ENCODE measurements around the gene EPM2A. TPM values are rescaled to one million over a fixed set of nuclear protein-coding genes. Genes with fewer than 3 reads are reported as not detected.

Gene EPM2A
- total and polyA plus RNA-seq, 2 experiments from 2014 or later = 3.7 to 17.8 TPM

DNA sequence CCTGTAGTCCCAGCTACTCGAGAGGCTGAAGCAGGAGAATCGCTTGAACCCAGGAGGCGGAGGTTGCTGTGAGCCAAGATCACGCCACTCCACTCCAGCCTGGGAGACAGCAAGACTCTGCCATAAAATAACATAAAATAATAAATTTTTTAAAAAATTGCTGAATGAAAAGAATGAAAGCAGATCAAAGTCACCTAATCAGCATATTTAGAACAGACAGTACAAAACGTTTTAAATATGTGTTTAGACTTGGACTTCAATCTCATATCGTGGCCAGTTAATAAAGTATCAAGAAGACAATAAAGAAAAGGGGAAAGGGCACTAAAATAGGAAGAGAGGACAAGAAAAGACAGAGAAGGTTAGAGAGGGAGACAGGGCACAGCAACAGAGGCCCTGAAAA, 74.6 kb downstream of the EPM2A start (continued):
- TF ChIP-seq, protein P1, sequence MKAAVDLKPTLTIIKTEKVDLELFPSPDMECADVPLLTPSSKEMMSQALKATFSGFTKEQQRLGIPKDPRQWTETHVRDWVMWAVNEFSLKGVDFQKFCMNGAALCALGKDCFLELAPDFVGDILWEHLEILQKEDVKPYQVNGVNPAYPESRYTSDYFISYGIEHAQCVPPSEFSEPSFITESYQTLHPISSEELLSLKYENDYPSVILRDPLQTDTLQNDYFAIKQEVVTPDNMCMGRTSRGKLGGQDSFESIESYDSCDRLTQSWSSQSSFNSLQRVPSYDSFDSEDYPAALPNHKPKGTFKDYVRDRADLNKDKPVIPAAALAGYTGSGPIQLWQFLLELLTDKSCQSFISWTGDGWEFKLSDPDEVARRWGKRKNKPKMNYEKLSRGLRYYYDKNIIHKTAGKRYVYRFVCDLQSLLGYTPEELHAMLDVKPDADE (IDR thresholded peaks at IDR 0.05) = no peak

- no peak overlapping the region for H3K27ac Mint-ChIP-seq
- H3K4me1 Mint-ChIP-seq = peaks cover 5% of the 10 kb centered on the region
- Histone ChIP-seq H3K27me3 (ENCODE audit: insufficient read depth) (no peaks in the 10 kb centered on the region), H3K27ac (ENCODE audit: low read depth) (no peak overlapping the region), H3K4me1 (ENCODE audit: insufficient read depth) (peaks cover 5% of the 10 kb centered on the region), H4K20me1 (replicated peaks; ENCODE audit: insufficient read depth) (no peaks in the 10 kb centered on the region), H3K36me3 (ENCODE audit: insufficient read depth) (no peaks in the 10 kb centered on the region), H3K4me2 (no peak overlapping the region), H3F3A (replicated peaks; ENCODE audit: low read depth) (no peaks in the 10 kb centered on the region), H2AFZ (no peak overlapping the region), H3K4me3 (no peak overlapping the region), H3K9me2 (ENCODE audit: insufficient read depth) (no peaks in the 10 kb centered on the region), H3K79me2 (replicated peaks; ENCODE audit: insufficient read depth) (no peaks in the 10 kb centered on the region)
- H3K27me3 Mint-ChIP-seq (ENCODE audit: insufficient read depth, low read depth, poor library complexity) = no peaks in the 10 kb centered on the region
- DNase-seq (ENCODE audit: low spot score) (no peak), ATAC-seq (no peak)
- no peak for TF ChIP-seq EZH2phosphoT487 (IDR thresholded peaks at IDR 0.05; ENCODE audit: unreplicated experiment)
- TF ChIP-seq ZNF114 (CRISPR knock-in tag; IDR thresholded peaks at IDR 0.05) = no peak
- no peak for TF ChIP-seq STAT1 (IDR thresholded peaks at IDR 0.05; ENCODE audit: unreplicated experiment)
- no peak for TF ChIP-seq ZNF331 (CRISPR knock-in tag; IDR thresholded peaks at IDR 0.05; ENCODE audit: low read depth)
- TF ChIP-seq CTCF (conservative IDR thresholded peaks at IDR 0.05; ENCODE audit: low read depth in 2 of 2) = no peak
- no peak for TF ChIP-seq POLR2AphosphoS5 (IDR thresholded peaks at IDR 0.05; ENCODE audit: low read depth)
- TF ChIP-seq, protein P2, sequence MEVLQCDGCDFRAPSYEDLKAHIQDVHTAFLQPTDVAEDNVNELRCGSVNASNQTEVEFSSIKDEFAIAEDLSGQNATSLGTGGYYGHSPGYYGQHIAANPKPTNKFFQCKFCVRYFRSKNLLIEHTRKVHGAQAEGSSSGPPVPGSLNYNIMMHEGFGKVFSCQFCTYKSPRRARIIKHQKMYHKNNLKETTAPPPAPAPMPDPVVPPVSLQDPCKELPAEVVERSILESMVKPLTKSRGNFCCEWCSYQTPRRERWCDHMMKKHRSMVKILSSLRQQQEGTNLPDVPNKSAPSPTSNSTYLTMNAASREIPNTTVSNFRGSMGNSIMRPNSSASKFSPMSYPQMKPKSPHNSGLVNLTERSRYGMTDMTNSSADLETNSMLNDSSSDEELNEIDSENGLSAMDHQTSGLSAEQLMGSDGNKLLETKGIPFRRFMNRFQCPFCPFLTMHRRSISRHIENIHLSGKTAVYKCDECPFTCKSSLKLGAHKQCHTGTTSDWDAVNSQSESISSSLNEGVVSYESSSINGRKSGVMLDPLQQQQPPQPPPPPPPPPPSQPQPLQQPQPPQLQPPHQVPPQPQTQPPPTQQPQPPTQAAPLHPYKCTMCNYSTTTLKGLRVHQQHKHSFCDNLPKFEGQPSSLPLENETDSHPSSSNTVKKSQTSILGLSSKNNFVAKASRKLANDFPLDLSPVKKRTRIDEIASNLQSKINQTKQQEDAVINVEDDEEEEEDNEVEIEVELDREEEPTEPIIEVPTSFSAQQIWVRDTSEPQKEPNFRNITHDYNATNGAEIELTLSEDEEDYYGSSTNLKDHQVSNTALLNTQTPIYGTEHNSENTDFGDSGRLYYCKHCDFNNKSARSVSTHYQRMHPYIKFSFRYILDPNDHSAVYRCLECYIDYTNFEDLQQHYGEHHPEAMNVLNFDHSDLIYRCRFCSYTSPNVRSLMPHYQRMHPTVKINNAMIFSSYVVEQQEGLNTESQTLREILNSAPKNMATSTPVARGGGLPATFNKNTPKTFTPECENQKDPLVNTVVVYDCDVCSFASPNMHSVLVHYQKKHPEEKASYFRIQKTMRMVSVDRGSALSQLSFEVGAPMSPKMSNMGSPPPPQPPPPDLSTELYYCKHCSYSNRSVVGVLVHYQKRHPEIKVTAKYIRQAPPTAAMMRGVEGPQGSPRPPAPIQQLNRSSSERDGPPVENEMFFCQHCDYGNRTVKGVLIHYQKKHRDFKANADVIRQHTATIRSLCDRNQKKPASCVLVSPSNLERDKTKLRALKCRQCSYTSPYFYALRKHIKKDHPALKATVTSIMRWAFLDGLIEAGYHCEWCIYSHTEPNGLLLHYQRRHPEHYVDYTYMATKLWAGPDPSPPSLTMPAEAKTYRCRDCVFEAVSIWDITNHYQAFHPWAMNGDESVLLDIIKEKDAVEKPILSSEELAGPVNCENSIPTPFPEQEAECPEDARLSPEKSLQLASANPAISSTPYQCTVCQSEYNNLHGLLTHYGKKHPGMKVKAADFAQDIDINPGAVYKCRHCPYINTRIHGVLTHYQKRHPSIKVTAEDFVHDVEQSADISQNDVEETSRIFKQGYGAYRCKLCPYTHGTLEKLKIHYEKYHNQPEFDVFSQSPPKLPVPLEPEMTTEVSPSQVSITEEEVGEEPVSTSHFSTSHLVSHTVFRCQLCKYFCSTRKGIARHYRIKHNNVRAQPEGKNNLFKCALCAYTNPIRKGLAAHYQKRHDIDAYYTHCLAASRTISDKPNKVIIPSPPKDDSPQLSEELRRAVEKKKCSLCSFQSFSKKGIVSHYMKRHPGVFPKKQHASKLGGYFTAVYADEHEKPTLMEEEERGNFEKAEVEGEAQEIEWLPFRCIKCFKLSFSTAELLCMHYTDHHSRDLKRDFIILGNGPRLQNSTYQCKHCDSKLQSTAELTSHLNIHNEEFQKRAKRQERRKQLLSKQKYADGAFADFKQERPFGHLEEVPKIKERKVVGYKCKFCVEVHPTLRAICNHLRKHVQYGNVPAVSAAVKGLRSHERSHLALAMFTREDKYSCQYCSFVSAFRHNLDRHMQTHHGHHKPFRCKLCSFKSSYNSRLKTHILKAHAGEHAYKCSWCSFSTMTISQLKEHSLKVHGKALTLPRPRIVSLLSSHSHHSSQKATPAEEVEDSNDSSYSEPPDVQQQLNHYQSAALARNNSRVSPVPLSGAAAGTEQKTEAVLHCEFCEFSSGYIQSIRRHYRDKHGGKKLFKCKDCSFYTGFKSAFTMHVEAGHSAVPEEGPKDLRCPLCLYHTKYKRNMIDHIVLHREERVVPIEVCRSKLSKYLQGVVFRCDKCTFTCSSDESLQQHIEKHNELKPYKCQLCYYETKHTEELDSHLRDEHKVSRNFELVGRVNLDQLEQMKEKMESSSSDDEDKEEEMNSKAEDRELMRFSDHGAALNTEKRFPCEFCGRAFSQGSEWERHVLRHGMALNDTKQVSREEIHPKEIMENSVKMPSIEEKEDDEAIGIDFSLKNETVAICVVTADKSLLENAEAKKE (CRISPR knock-in tag; IDR thresholded peaks at IDR 0.05) = no peak
- TF ChIP-seq, protein P3, sequence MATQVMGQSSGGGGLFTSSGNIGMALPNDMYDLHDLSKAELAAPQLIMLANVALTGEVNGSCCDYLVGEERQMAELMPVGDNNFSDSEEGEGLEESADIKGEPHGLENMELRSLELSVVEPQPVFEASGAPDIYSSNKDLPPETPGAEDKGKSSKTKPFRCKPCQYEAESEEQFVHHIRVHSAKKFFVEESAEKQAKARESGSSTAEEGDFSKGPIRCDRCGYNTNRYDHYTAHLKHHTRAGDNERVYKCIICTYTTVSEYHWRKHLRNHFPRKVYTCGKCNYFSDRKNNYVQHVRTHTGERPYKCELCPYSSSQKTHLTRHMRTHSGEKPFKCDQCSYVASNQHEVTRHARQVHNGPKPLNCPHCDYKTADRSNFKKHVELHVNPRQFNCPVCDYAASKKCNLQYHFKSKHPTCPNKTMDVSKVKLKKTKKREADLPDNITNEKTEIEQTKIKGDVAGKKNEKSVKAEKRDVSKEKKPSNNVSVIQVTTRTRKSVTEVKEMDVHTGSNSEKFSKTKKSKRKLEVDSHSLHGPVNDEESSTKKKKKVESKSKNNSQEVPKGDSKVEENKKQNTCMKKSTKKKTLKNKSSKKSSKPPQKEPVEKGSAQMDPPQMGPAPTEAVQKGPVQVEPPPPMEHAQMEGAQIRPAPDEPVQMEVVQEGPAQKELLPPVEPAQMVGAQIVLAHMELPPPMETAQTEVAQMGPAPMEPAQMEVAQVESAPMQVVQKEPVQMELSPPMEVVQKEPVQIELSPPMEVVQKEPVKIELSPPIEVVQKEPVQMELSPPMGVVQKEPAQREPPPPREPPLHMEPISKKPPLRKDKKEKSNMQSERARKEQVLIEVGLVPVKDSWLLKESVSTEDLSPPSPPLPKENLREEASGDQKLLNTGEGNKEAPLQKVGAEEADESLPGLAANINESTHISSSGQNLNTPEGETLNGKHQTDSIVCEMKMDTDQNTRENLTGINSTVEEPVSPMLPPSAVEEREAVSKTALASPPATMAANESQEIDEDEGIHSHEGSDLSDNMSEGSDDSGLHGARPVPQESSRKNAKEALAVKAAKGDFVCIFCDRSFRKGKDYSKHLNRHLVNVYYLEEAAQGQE (IDR thresholded peaks at IDR 0.05; ENCODE audit: unreplicated experiment) = no peak
- TF ChIP-seq EZH2 (IDR thresholded peaks at IDR 0.05; ENCODE audit: low read depth, unreplicated experiment) = no peak
- no peaks in the 10 kb centered on the region for H3K36me3 Mint-ChIP-seq (ENCODE audit: low read depth)
- no peak overlapping the region for H3K4me3 Mint-ChIP-seq
- no peaks in the 10 kb centered on the region for H3K9me3 Mint-ChIP-seq
Observed at GRCh38 chr6:145656128-145656527, 79.2 kb downstream of the EPM2A start.
